H9 (cell line): ENCODE data around the gene MVB12A. TPM values are rescaled to one million over a fixed set of nuclear protein-coding genes. Genes with fewer than 3 reads are reported as not detected.

Experiments
- DNase-seq: peaks from one replicate; pipeline ENCODE4 v3.0.0-alpha.2; 2017
- H2AFZ ChIP-seq: one replicate; pipeline ENCODE4 v1.6.1; 2013; ENCODE audit warnings: mild to moderate bottlenecking, low read length, control low read depth, moderate library complexity
- H2AK5ac ChIP-seq: 2 replicates; pipeline ENCODE4 v1.6.1; 2013; ENCODE audit warnings: low read length, control low read depth, mixed read lengths; ENCODE audit not compliant: insufficient read length
- H2BK120ac ChIP-seq: one replicate; pipeline ENCODE4 v1.6.1; 2013; ENCODE audit warnings: low read depth, mild to moderate bottlenecking, low read length, control low read depth, inconsistent platforms; ENCODE audit not compliant: poor library complexity, severe bottlenecking
- H2BK12ac ChIP-seq: 2 replicates; pipeline ENCODE4 v1.6.1; 2013; ENCODE audit warnings: low read length, control low read depth, mixed read lengths, low read depth; ENCODE audit not compliant: insufficient read length
- H2BK15ac ChIP-seq: 2 replicates; pipeline ENCODE4 v1.6.1; 2013; ENCODE audit warnings: low read depth, low read length, control low read depth
- H2BK20ac ChIP-seq: one replicate; pipeline ENCODE4 v1.6.1; 2013; ENCODE audit warnings: low read depth, mild to moderate bottlenecking, low read length, control low read depth, inconsistent platforms; ENCODE audit not compliant: poor library complexity, severe bottlenecking
- H2BK5ac ChIP-seq: 2 replicates; pipeline ENCODE4 v1.6.1; 2013; ENCODE audit warnings: low read length, control low read depth, mixed read lengths; ENCODE audit not compliant: insufficient read length
- H3K14ac ChIP-seq: 2 replicates; pipeline ENCODE4 v1.6.1; 2013; ENCODE audit warnings: low read length, control low read depth; ENCODE audit not compliant: insufficient read depth
- H3K18ac ChIP-seq: 2 replicates; pipeline ENCODE4 v1.6.1; 2013; ENCODE audit warnings: low read depth, mild to moderate bottlenecking, mixed read lengths, low read length, control low read depth; ENCODE audit not compliant: insufficient read length
- H3K23ac ChIP-seq: 2 replicates; pipeline ENCODE4 v1.6.1; 2013; ENCODE audit warnings: low read length, control low read depth, mixed read lengths, low read depth; ENCODE audit not compliant: insufficient read length
- H3K23me2 ChIP-seq: 2 replicates; pipeline ENCODE4 v1.6.1; 2013; ENCODE audit warnings: low read depth, mild to moderate bottlenecking, mixed read lengths, low read length, control low read depth; ENCODE audit not compliant: insufficient read length, poor library complexity, severe bottlenecking
- H3K27ac ChIP-seq: 2 replicates; pipeline ENCODE4 v1.5.1; 2013; ENCODE audit warnings: low read length, control low read depth, mixed read lengths, low read depth; ENCODE audit not compliant: insufficient read length
- H3K27me3 ChIP-seq: 2 replicates; pipeline ENCODE4 v1.6.1; 2013; ENCODE audit warnings: low read length, control low read depth, inconsistent platforms; ENCODE audit not compliant: insufficient read depth
- H3K4ac ChIP-seq: 2 replicates; pipeline ENCODE4 v1.6.1; 2013; ENCODE audit warnings: low read depth, mild to moderate bottlenecking, control low read depth, inconsistent platforms, low read length, moderate library complexity
- H3K4me1 ChIP-seq: 2 replicates; pipeline ENCODE4 v1.6.1; 2013; ENCODE audit warnings: low read length, control low read depth, inconsistent platforms; ENCODE audit not compliant: insufficient read depth
- H3K4me2 ChIP-seq: 2 replicates; pipeline ENCODE4 v1.6.1; 2013; ENCODE audit warnings: low read length, control low read depth, mixed read lengths; ENCODE audit not compliant: insufficient read length, insufficient read depth
- H3K56ac ChIP-seq: 2 replicates; pipeline ENCODE4 v1.6.1; 2013; ENCODE audit warnings: low read depth, mild to moderate bottlenecking, mixed read lengths, low read length, control low read depth; ENCODE audit not compliant: insufficient read length
- H3K79me1 ChIP-seq: 2 replicates; pipeline ENCODE4 v1.6.1; 2013; ENCODE audit warnings: low read depth, mild to moderate bottlenecking, moderate library complexity, low read length, control low read depth, inconsistent platforms; ENCODE audit not compliant: insufficient read depth, poor library complexity, severe bottlenecking
- H3K79me2 ChIP-seq: 2 replicates; pipeline ENCODE4 v1.6.1; 2013; ENCODE audit warnings: low read length, control low read depth, inconsistent platforms; ENCODE audit not compliant: insufficient read depth
- H3K9ac ChIP-seq: 2 replicates; pipeline ENCODE4 v1.6.1; 2013; ENCODE audit warnings: low read length, control low read depth, mixed read lengths; ENCODE audit not compliant: insufficient read length; ENCODE audit errors: extremely low read depth
- H3K9me3 ChIP-seq: one replicate; pipeline ENCODE4 v1.6.1; 2013; ENCODE audit warnings: low read depth, low read length, inconsistent platforms; ENCODE audit not compliant: control insufficient read depth
- H3T11ph ChIP-seq: one replicate; pipeline ENCODE4 v1.6.1; 2013; ENCODE audit warnings: mild to moderate bottlenecking, low read length, control low read depth, inconsistent platforms
- H4K20me1 ChIP-seq: one replicate; pipeline ENCODE4 v1.6.1; 2013; ENCODE audit not compliant: control insufficient read depth, insufficient read length, insufficient read depth
- H4K5ac ChIP-seq: 2 replicates; pipeline ENCODE4 v1.6.1; 2013; ENCODE audit warnings: low read depth, mild to moderate bottlenecking, mixed read lengths, low read length, control low read depth; ENCODE audit not compliant: insufficient read length
- H4K8ac ChIP-seq: replicated peaks from 2 replicates; pipeline ENCODE4 v1.6.1; 2013; ENCODE audit warnings: low read length, control low read depth, mixed read lengths, low read depth; ENCODE audit not compliant: insufficient read length
- H4K91ac ChIP-seq: 2 replicates; pipeline ENCODE4 v1.6.1; 2013; ENCODE audit warnings: low read depth, mild to moderate bottlenecking, moderate library complexity, mixed read lengths, low read length, control low read depth; ENCODE audit not compliant: insufficient read length
- H3K27ac Mint-ChIP-seq, 3 experiments: 2 replicates in 2 of 3; 3 replicates in 1 of 3; pipeline ENCODE4 v1.8.0; 2020 to 2021; ENCODE audit warnings: mixed read lengths in 3 of 3, mild to moderate bottlenecking in 1 of 3, moderate library complexity in 1 of 3
- H3K27me3 Mint-ChIP-seq: 2 replicates; pipeline ENCODE4 v1.8.0; 2021; ENCODE audit warnings: low read depth, mild to moderate bottlenecking, moderate library complexity, mixed read lengths
- H3K36me3 Mint-ChIP-seq, 3 experiments: 2 replicates in 2 of 3; 3 replicates in 1 of 3; pipeline ENCODE4 v1.8.0; 2020 to 2021; ENCODE audit warnings: low read depth in 3 of 3, mixed read lengths in 3 of 3; ENCODE audit not compliant: insufficient read depth in 1 of 3
- H3K4me1 Mint-ChIP-seq, 2 experiments: 2 replicates each; pipeline ENCODE4 v1.8.0; 2020; ENCODE audit warnings: mixed read lengths in 2 of 2
- H3K4me3 Mint-ChIP-seq, 2 experiments: 2 replicates in 1 of 2; 3 replicates in 1 of 2; pipeline ENCODE4 v1.8.0; 2020 to 2021; ENCODE audit warnings: mild to moderate bottlenecking in 2 of 2, mixed read lengths in 2 of 2, moderate library complexity in 1 of 2
- H3K9me3 Mint-ChIP-seq, 2 experiments: 2 replicates in 1 of 2; 3 replicates in 1 of 2; pipeline ENCODE4 v1.8.0; 2020; ENCODE audit warnings: mild to moderate bottlenecking in 2 of 2, mixed read lengths in 2 of 2, moderate library complexity in 1 of 2
- CTCF ChIP-seq: fragments of 200-600 bp; sonication (generic); conservative IDR thresholded peaks from 3 replicates; pipeline ENCODE4 v1.8.0; 2021; ENCODE audit warnings: antibody characterized with exemption, mild to moderate bottlenecking
- WGBS: extraction: QIAGEN DNeasy Blood & Tissue Kit; methylation state at CpG from one replicate; pipeline ENCODE4 v1.1.7; 2013; ENCODE audit warnings: missing lambda C conversion rate, low lambda C conversion rate, mixed read lengths; ENCODE audit not compliant: insufficient read length; ENCODE audit errors: extremely low coverage; 5-methylcytosine and 5-hydroxymethylcytosine counted together
- total RNA-seq: library from RNA; stranded (reverse); gene quantifications from 2 replicates; pipeline ENCODE4 v1.2.1, GENCODE V29; 2021

MVB12A gene
- total RNA-seq, 1 experiment from 2014 or later: 50.4 TPM

- no peaks in the 10 kb centered on the region for H3K4me1 ChIP-seq
- H3K14ac ChIP-seq: no peak overlapping the region
- no peaks in the 10 kb centered on the region for H3K79me2 ChIP-seq
- no peaks in the 10 kb centered on the region for H3K79me1 ChIP-seq
- no peak overlapping the region for H3K4me2 ChIP-seq
- H2BK15ac ChIP-seq: no peak overlapping the region
- H3K4me3 Mint-ChIP-seq: no peak overlapping the region
- no peaks in the 10 kb centered on the region for H4K20me1 ChIP-seq
- H3K23ac ChIP-seq: no peak overlapping the region
- no peak overlapping the region for H3K56ac ChIP-seq
- H2BK5ac ChIP-seq: no peak overlapping the region
- WGBS: no CpG with 5 or more reads among the region's 25 CpGs
- no peak overlapping the region for H3K9ac ChIP-seq
- no peak overlapping the region for H4K5ac ChIP-seq
- no peak overlapping the region for H3K27ac Mint-ChIP-seq
- TF ChIP-seq CTCF: no peak
- no peaks in the 10 kb centered on the region for H3K9me3 ChIP-seq
- peaks cover 0 to 6% (median 0%) of the 10 kb centered on the region in 3 experiments; a peak in 1 of 7 replicates for H3K36me3 Mint-ChIP-seq
- H3K27me3 Mint-ChIP-seq: peaks cover 3% of the 10 kb centered on the region
- H4K91ac ChIP-seq: no peak overlapping the region
- H3T11ph ChIP-seq: no peak overlapping the region
- H3K18ac ChIP-seq: no peak overlapping the region
- no peak overlapping the region for H2BK12ac ChIP-seq
- DNase-seq: no peak
- H2BK20ac ChIP-seq: no peak overlapping the region
- no peak overlapping the region for H2AFZ ChIP-seq
- H3K27ac ChIP-seq: no peak overlapping the region
- no peaks in the 10 kb centered on the region for H3K27me3 ChIP-seq
- H2BK120ac ChIP-seq: no peak overlapping the region
- H2AK5ac ChIP-seq: no peak overlapping the region
- H4K8ac ChIP-seq: no peak overlapping the region
- no peaks in the 10 kb centered on the region; a peak in 1 of 5 replicates for H3K9me3 Mint-ChIP-seq
- no peak overlapping the region for H3K4ac ChIP-seq
- no peaks in the 10 kb centered on the region for H3K4me1 Mint-ChIP-seq
- H3K23me2 ChIP-seq: no peaks in the 10 kb centered on the region
Measured at GRCh38 chr19:17436094-17436873, 16.4 kb downstream of the MVB12A start.
